Right lobe of liver (tissue), 4 donors: ENCODE measurements around the gene CYP4F3.

Source experiments
- POLR2A ChIP-seq: fragments of 450-650 bp; IDR thresholded peaks from one replicate; pipeline ENCODE4 v1.6.1; 2017; ENCODE audit warnings: antibody characterized with exemption, mild to moderate bottlenecking
- TF ChIP-seq, protein P1 (sequence below), 4 donors: fragments of 200-600 bp in 3 of 4; fragments of 450-650 bp in 1 of 4; IDR thresholded peaks; one replicate each; pipeline versions ENCODE4 v1.5.1 to v1.8.0; 2016 to 2022; ENCODE audit warnings: antibody characterized with exemption in 4 of 4, mild to moderate bottlenecking in 2 of 4
- donor health status: DM: no; HTN: no; CAD: no.
- donor health status: DM: no; HTN: no; CAD: no.
- donor health status: DM: no; HTN: yes; CAD: no.

DNA sequence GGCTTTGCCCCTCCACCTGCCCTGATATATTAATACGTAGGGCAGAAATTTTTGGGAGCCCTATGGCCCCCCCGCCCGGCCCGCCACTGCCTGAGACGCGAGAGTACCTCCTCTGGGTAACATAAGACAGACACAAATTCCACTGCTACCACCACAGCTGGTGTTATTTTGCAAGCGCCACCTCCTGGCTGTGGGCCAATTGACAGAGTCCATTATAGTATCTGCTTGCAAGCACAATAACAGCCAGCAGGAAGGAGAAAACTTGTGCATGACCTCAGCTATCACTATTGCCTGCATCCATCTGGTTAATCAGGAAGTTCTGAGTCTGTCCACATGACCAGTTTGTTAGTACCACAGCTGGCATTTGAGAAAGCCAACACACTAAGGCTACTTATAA is 61.8 kb downstream of the CYP4F3 start:
- TF ChIP-seq, protein P1, sequence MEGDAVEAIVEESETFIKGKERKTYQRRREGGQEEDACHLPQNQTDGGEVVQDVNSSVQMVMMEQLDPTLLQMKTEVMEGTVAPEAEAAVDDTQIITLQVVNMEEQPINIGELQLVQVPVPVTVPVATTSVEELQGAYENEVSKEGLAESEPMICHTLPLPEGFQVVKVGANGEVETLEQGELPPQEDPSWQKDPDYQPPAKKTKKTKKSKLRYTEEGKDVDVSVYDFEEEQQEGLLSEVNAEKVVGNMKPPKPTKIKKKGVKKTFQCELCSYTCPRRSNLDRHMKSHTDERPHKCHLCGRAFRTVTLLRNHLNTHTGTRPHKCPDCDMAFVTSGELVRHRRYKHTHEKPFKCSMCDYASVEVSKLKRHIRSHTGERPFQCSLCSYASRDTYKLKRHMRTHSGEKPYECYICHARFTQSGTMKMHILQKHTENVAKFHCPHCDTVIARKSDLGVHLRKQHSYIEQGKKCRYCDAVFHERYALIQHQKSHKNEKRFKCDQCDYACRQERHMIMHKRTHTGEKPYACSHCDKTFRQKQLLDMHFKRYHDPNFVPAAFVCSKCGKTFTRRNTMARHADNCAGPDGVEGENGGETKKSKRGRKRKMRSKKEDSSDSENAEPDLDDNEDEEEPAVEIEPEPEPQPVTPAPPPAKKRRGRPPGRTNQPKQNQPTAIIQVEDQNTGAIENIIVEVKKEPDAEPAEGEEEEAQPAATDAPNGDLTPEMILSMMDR (IDR thresholded peaks at IDR 0.05), result no peak
- TF ChIP-seq POLR2A, result no peak
